HCT116 (cell line): ENCODE measurements around the gene AGBL1.

Experiments used
- EZH2phosphoT487 ChIP-seq: fragments of 200-600 bp; IDR thresholded peaks from 2 replicates; pipeline ENCODE4 v1.6.1; 2018; ENCODE audit warnings: antibody characterized with exemption, borderline replicate concordance
- POLR2A ChIP-seq: IDR thresholded peaks from 2 replicates; pipeline ENCODE4 v1.7.0; 2011; ENCODE audit warnings: borderline replicate concordance; ENCODE audit not compliant: insufficient read depth, insufficient read length; ENCODE audit errors: extremely low read depth
- SP1 ChIP-seq: IDR thresholded peaks from 2 replicates; pipeline ENCODE4 v1.6.1; 2012; ENCODE audit warnings: low read depth
- YY1 ChIP-seq: IDR thresholded peaks from 2 replicates; pipeline ENCODE4 v1.6.1; 2011; ENCODE audit warnings: low read length, low read depth, moderate library complexity, mild to moderate bottlenecking; ENCODE audit not compliant: insufficient replicate concordance; ENCODE audit errors: extremely low read depth
- ZBTB33 ChIP-seq: IDR thresholded peaks from 2 replicates; pipeline ENCODE4 v1.6.1; 2011; ENCODE audit warnings: mild to moderate bottlenecking, low read length, moderate library complexity; ENCODE audit not compliant: insufficient replicate concordance; ENCODE audit errors: extremely low read depth
- ZNF274 ChIP-seq: fragments of 200-500 bp; sonication (Bioruptor generic); IDR thresholded peaks from 2 replicates; pipeline ENCODE4 v1.6.1; 2014; ENCODE audit warnings: mild to moderate bottlenecking, low read depth, low read length, inconsistent platforms
- TF ChIP-seq, protein P1 (sequence below), 3 experiments: fragments of 200-600 bp in 1 of 3; sonication (generic) in 1 of 3; IDR thresholded peaks in 2 of 3; conservative IDR thresholded peaks in 1 of 3; 2 replicates each; pipeline ENCODE4 v1.5.1; 2012 to 2017; ENCODE audit warnings: low read depth in 2 of 3, low read length in 2 of 3, antibody characterized with exemption in 1 of 3, borderline replicate concordance in 1 of 3, control low read depth in 1 of 3, mild to moderate bottlenecking in 1 of 3, mixed read lengths in 1 of 3, mixed run types in 1 of 3, moderate library complexity in 1 of 3; ENCODE audit not compliant: insufficient read depth in 1 of 3
- TF ChIP-seq, protein P2 (sequence below): IDR thresholded peaks from 2 replicates; pipeline ENCODE4 v1.6.1; 2012

GRCh38 chr15:86973284-86973844, 893.7 kb downstream of the AGBL1 start:
- TF ChIP-seq, protein P1, sequence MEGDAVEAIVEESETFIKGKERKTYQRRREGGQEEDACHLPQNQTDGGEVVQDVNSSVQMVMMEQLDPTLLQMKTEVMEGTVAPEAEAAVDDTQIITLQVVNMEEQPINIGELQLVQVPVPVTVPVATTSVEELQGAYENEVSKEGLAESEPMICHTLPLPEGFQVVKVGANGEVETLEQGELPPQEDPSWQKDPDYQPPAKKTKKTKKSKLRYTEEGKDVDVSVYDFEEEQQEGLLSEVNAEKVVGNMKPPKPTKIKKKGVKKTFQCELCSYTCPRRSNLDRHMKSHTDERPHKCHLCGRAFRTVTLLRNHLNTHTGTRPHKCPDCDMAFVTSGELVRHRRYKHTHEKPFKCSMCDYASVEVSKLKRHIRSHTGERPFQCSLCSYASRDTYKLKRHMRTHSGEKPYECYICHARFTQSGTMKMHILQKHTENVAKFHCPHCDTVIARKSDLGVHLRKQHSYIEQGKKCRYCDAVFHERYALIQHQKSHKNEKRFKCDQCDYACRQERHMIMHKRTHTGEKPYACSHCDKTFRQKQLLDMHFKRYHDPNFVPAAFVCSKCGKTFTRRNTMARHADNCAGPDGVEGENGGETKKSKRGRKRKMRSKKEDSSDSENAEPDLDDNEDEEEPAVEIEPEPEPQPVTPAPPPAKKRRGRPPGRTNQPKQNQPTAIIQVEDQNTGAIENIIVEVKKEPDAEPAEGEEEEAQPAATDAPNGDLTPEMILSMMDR (IDR thresholded peaks at IDR 0.05 in 2 of 3, conservative IDR thresholded peaks at IDR 0.05 in 1 of 3; ENCODE audit: borderline replicate concordance in 1 of 3, insufficient read depth in 1 of 3, low read depth in 2 of 3, low read length in 2 of 3): no peak
- TF ChIP-seq EZH2phosphoT487 (no peak), YY1 (no peak), ZBTB33 (no peak), POLR2A (no peak), SP1 (no peak), ZNF274 (no peak)
- TF ChIP-seq, protein P2, sequence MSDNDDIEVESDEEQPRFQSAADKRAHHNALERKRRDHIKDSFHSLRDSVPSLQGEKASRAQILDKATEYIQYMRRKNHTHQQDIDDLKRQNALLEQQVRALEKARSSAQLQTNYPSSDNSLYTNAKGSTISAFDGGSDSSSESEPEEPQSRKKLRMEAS: no peak
